Ascending aorta (tissue), 2 donors: Measurements from ENCODE around the gene PTMS. TPM values are rescaled to one million over a fixed set of nuclear protein-coding genes. Genes with fewer than 3 reads are reported as not detected.
A peak's percentile ranks its signal among the peaks of the same experiment; 100 is the strongest.

Source experiments
- DNase-seq, 2 donors: peaks; one replicate each; pipeline ENCODE4 v3.0.0-alpha.2; 2019; ENCODE audit warnings: low spot score in 2 of 2
- H3K27ac ChIP-seq, 2 donors: fragments of 200-600 bp; sonication (generic); one replicate each; pipeline ENCODE4 v1.5.1; 2016 to 2017; ENCODE audit warnings: mild to moderate bottlenecking in 1 of 2
- H3K27me3 ChIP-seq: fragments of 200-600 bp; sonication (generic); one replicate; pipeline ENCODE4 v1.5.1; 2017
- H3K36me3 ChIP-seq, 2 donors: fragments of 200-600 bp; sonication (generic); one replicate each; pipeline ENCODE4 v1.5.1; 2016
- H3K4me1 ChIP-seq, 2 donors: fragments of 200-600 bp; sonication (generic); one replicate each; pipeline ENCODE4 v1.5.1; 2016 to 2017; ENCODE audit warnings: mild to moderate bottlenecking in 1 of 2
- H3K4me3 ChIP-seq, 2 donors: fragments of 200-600 bp; sonication (generic); one replicate each; pipeline ENCODE4 v1.5.1; 2016 to 2017; ENCODE audit warnings: mild to moderate bottlenecking in 1 of 2
- H3K9me3 ChIP-seq, 2 donors: fragments of 200-600 bp; sonication (generic); one replicate each; pipeline ENCODE4 v1.5.1; 2016
- CTCF ChIP-seq, 3 experiments: fragments of 200-600 bp in 2 of 3; fragments of 450-650 bp in 1 of 3; sonication (generic) in 2 of 3; IDR thresholded peaks; one replicate each; pipeline ENCODE4 v1.5.1; 2016 to 2019; ENCODE audit warnings: antibody characterized with exemption in 3 of 3, mild to moderate bottlenecking in 1 of 3, moderate library complexity in 1 of 3
- intact Hi-C: fragments of 100-400 bp; cut with DNase I; formaldehyde crosslinking; loops from one replicate; pipeline ENCODE4 v1.15.1; 2023
- total RNA-seq: library from RNA; depleted of rRNA; stranded (reverse); fragments of >200 nt; gene quantifications from one replicate; pipeline ENCODE4 v1.1.0, GENCODE V29; 2016

PTMS gene
- total RNA-seq, 1 donor from 2014 or later, result 361 TPM

- no peaks in the 10 kb centered on the region for H3K9me3 ChIP-seq
- H3K4me3 ChIP-seq, result no peak overlapping the region
- peaks cover 45 to 47% of the 10 kb centered on the region in 2 donors for H3K36me3 ChIP-seq
- peaks cover 7 to 9% of the 10 kb centered on the region in 2 donors for H3K4me1 ChIP-seq
- no peaks in the 10 kb centered on the region for H3K27me3 ChIP-seq
- DNase-seq, result no peak
- no peak for TF ChIP-seq CTCF (IDR thresholded peaks at IDR 0.05)
- intact Hi-C loops, result no loop called here
- H3K27ac ChIP-seq, result no peak overlapping the region
These were observed 17.4 kb upstream of the PTMS start for GRCh38 chr12:6748761-6749160.

GRCh38 chr12:6750506-6750905 is 15.7 kb upstream of the PTMS start:
- no peak for DNase-seq
- Histone ChIP-seq H3K36me3 (peaks cover 45 to 47% of the 10 kb centered on the region in 2 donors), H3K4me1 (peaks cover 7 to 9% of the 10 kb centered on the region in 2 donors), H3K27me3 (no peaks in the 10 kb centered on the region), H3K27ac (no peak overlapping the region), H3K9me3 (no peaks in the 10 kb centered on the region), H3K4me3 (no peak overlapping the region)
- TF ChIP-seq CTCF (IDR thresholded peaks at IDR 0.05), result no peak
- intact Hi-C loops, result no loop called here

- intact Hi-C loops, result loop anchor here (2.0 kb wide), 2 partner anchors 27 to 63 kb away; partner anchors contain the start of genes COPS7A and ZNF384
- peak overlapping the region; percentile 95 to 98 for H3K27ac ChIP-seq
- no peak for DNase-seq
- TF ChIP-seq CTCF (IDR thresholded peaks at IDR 0.05), result no peak
- H3K4me1 ChIP-seq, result peaks cover 7 to 9% of the 10 kb centered on the region in 2 donors
- no peaks in the 10 kb centered on the region for H3K27me3 ChIP-seq
- no peaks in the 10 kb centered on the region for H3K9me3 ChIP-seq
- peak overlapping the region; percentile 59 to 96 for H3K4me3 ChIP-seq
- H3K36me3 ChIP-seq, result peaks cover 44 to 45% of the 10 kb centered on the region in 2 donors
These were observed 14.4 kb upstream of the PTMS start for GRCh38 chr12:6751767-6752166.

- H3K4me1 ChIP-seq, result peaks cover 7 to 9% of the 10 kb centered on the region in 2 donors
- H3K9me3 ChIP-seq, result no peaks in the 10 kb centered on the region
- intact Hi-C loops, result loop anchor here (2.0 kb wide), 2 partner anchors 28 to 64 kb away; partner anchors contain the start of genes COPS7A and ZNF384
- H3K27ac ChIP-seq, result peak overlapping the region; percentile 95 to 98
- TF ChIP-seq CTCF (IDR thresholded peaks at IDR 0.05), result no peak
- DNase-seq, result no peak
- H3K36me3 ChIP-seq, result peaks cover 39 to 40% of the 10 kb centered on the region in 2 donors
- no peaks in the 10 kb centered on the region for H3K27me3 ChIP-seq
- H3K4me3 ChIP-seq, result peak overlapping the region; percentile 59 to 96
These were observed 13.8 kb upstream of the PTMS start for GRCh38 chr12:6752167-6752920.

- H3K36me3 ChIP-seq, result peaks cover 31 to 32% of the 10 kb centered on the region in 2 donors
- H3K4me1 ChIP-seq, result peaks cover 7 to 9% of the 10 kb centered on the region in 2 donors
- intact Hi-C loops, result loop anchor here (1.0 to 2.0 kb wide), 6 partner anchors 11 to 90 kb away; partner anchors contain the start of genes COPS7A, ING4 and ZNF384
- H3K9me3 ChIP-seq, result no peaks in the 10 kb centered on the region
- DNase-seq, result peak; percentile 93 to 99
- TF ChIP-seq CTCF (IDR thresholded peaks at IDR 0.05), result peak in 1 of 3 experiments; percentile 91
- H3K27ac ChIP-seq, result peak within 1 kb of the TSS; percentile 95 to 98
- no peaks in the 10 kb centered on the region for H3K27me3 ChIP-seq
- H3K4me3 ChIP-seq, result peak within 1 kb of the TSS; percentile 59 to 96
These were observed 13.0 kb upstream of the PTMS start, which contains the start of gene MLF2 for GRCh38 chr12:6752921-6753771. TSS of gene MLF2 (minus strand) at chr12:6753141. CDS start at chr12:6752334, 807 bp downstream.
